Smooth muscle cell (in vitro differentiated cells): ENCODE data around the gene TXNDC11. TPM values are rescaled to one million over a fixed set of nuclear protein-coding genes. Genes with fewer than 3 reads are reported as not detected.

Experiments used
- DNase-seq: peaks from one replicate; lab custom pipeline; 2025; ENCODE audit not compliant: unreplicated experiment; lab: John Stamatoyannopoulos, UW
- H2AFZ ChIP-seq: fragments of 200-600 bp; sonication (generic); 2 replicates; pipeline ENCODE4 v1.6.0; 2016; ENCODE audit warnings: antibody characterized with exemption, low read depth, mild to moderate bottlenecking
- H3F3A ChIP-seq: fragments of 200-600 bp; sonication (generic); 2 replicates; pipeline ENCODE4 v1.6.0; 2017; ENCODE audit warnings: antibody characterized with exemption, low read depth
- H3K27ac ChIP-seq: fragments of 200-600 bp; sonication (generic); 2 replicates; pipeline ENCODE4 v1.5.1; 2016; ENCODE audit warnings: low read depth, mild to moderate bottlenecking
- H3K27me3 ChIP-seq: fragments of 200-600 bp; sonication (generic); 2 replicates; pipeline ENCODE4 v1.6.1; 2016; ENCODE audit warnings: low read depth, mild to moderate bottlenecking
- H3K36me3 ChIP-seq: fragments of 200-600 bp; sonication (generic); 2 replicates; pipeline ENCODE4 v1.5.1; 2016; ENCODE audit warnings: low read depth
- H3K4me1 ChIP-seq: fragments of 200-600 bp; sonication (generic); 2 replicates; pipeline ENCODE4 v1.5.1; 2016; ENCODE audit warnings: low read depth
- H3K4me2 ChIP-seq: fragments of 200-600 bp; sonication (generic); 2 replicates; pipeline ENCODE4 v1.6.0; 2016; ENCODE audit warnings: mild to moderate bottlenecking
- H3K4me3 ChIP-seq: fragments of 200-600 bp; sonication (generic); 2 replicates; pipeline ENCODE4 v1.5.1; 2016; ENCODE audit warnings: mild to moderate bottlenecking
- H3K79me2 ChIP-seq: fragments of 200-600 bp; sonication (generic); 2 replicates; pipeline ENCODE4 v1.6.0; 2016; ENCODE audit warnings: low read depth, mild to moderate bottlenecking
- H3K9ac ChIP-seq: fragments of 200-600 bp; sonication (generic); 2 replicates; pipeline ENCODE4 v1.6.0; 2016; ENCODE audit warnings: low read depth
- H3K9me3 ChIP-seq: fragments of 200-600 bp; sonication (generic); replicated peaks from 2 replicates; pipeline ENCODE4 v1.5.1; 2016; ENCODE audit warnings: low read depth
- H4K20me1 ChIP-seq: fragments of 200-600 bp; sonication (generic); 2 replicates; pipeline ENCODE4 v1.6.0; 2016; ENCODE audit warnings: low read depth
- WGBS: methylation state at CpG from one replicate; pipeline ENCODE4 v1.1.7; 2016; ENCODE audit warnings: low lambda C conversion rate; 5-methylcytosine and 5-hydroxymethylcytosine counted together
- polyA plus RNA-seq: library from polyadenylated mRNA; unstranded; fragments of >200 nt; fragmentation: Nextera tagmentation; extraction: Ambion mirVana; gene quantifications from 2 replicates; pipeline ENCODE4 v1.2.1, GENCODE V29; 2016
- total RNA-seq: library from RNA; depleted of rRNA; stranded (reverse); fragments of >200 nt; gene quantifications from 2 replicates; pipeline ENCODE4 v1.2.3, GENCODE V29; 2014
- TF ChIP-seq, protein P1 (sequence below): fragments of 200-600 bp; sonication (generic); IDR thresholded peaks from 2 replicates; pipeline ENCODE4 v1.5.1; 2017; ENCODE audit warnings: borderline replicate concordance, mild to moderate bottlenecking, antibody characterized with exemption; ENCODE audit not compliant: insufficient read depth, poor library complexity, severe bottlenecking

Gene TXNDC11
- total and polyA plus RNA-seq, 2 experiments from 2014 or later: 27.3 to 30.8 TPM

DNA sequence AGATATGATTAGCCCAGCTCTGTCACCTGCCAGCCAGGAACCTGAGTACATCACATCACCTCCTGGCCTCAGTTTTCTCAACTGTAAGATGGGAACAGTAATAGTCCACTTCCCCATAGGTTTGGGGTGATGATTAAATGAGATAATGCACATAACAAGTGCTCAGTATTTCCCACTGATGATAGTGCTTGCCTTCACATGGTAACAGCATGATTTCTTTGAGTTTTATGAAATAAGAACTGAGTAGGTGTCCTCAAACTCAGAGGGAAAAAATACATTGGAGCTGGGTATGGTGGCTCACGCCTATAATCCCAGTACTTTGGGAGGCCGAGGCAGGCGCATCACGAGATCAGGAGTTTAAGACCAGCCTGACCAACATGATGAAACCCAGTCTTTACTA is 104.5 kb downstream of the TXNDC11 start:
- H3K4me3 ChIP-seq: no peak overlapping the region
- no peaks in the 10 kb centered on the region for H3K36me3 ChIP-seq
- H2AFZ ChIP-seq: no peak overlapping the region
- no peaks in the 10 kb centered on the region for H3K79me2 ChIP-seq
- no peak overlapping the region for H3K9ac ChIP-seq
- H3K9me3 ChIP-seq: no peaks in the 10 kb centered on the region
- TF ChIP-seq, protein P1, sequence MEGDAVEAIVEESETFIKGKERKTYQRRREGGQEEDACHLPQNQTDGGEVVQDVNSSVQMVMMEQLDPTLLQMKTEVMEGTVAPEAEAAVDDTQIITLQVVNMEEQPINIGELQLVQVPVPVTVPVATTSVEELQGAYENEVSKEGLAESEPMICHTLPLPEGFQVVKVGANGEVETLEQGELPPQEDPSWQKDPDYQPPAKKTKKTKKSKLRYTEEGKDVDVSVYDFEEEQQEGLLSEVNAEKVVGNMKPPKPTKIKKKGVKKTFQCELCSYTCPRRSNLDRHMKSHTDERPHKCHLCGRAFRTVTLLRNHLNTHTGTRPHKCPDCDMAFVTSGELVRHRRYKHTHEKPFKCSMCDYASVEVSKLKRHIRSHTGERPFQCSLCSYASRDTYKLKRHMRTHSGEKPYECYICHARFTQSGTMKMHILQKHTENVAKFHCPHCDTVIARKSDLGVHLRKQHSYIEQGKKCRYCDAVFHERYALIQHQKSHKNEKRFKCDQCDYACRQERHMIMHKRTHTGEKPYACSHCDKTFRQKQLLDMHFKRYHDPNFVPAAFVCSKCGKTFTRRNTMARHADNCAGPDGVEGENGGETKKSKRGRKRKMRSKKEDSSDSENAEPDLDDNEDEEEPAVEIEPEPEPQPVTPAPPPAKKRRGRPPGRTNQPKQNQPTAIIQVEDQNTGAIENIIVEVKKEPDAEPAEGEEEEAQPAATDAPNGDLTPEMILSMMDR: no peak
- 87% methylated on average over 4 of the region's 4 CpGs for WGBS
- H3K27me3 ChIP-seq: no peaks in the 10 kb centered on the region
- no peak overlapping the region for H3K4me2 ChIP-seq
- H3K4me1 ChIP-seq: peaks cover 5% of the 10 kb centered on the region
- no peak overlapping the region for H3K27ac ChIP-seq
- no peak for DNase-seq
- H3F3A ChIP-seq: peaks cover 11% of the 10 kb centered on the region
- no peaks in the 10 kb centered on the region for H4K20me1 ChIP-seq

DNA sequence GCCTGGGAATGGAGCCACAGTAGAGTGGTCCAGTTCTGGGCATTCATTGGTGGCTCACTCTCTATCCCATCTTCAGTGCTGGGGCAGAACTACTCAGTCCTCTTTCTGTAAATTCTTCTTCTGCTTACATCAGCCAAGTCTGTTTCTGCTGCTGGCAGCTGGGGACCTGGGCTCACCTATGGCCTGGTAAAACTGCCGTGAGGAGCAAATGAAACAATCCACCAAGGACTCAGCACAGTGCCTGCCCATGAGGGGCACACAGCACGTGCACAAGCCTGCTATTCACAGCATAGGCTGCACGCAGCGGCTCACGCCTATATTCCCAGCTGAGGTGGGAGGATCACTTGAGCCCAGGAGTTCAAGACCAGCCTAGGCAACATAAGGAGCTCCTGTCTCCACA is 105.3 kb downstream of the TXNDC11 start:
- H3K4me2 ChIP-seq: no peak overlapping the region
- H3K27ac ChIP-seq: no peak overlapping the region
- peaks cover 11% of the 10 kb centered on the region for H3F3A ChIP-seq
- H2AFZ ChIP-seq: no peak overlapping the region
- TF ChIP-seq, protein P1: no peak
- no peaks in the 10 kb centered on the region for H3K9me3 ChIP-seq
- no peaks in the 10 kb centered on the region for H3K27me3 ChIP-seq
- no peaks in the 10 kb centered on the region for H3K36me3 ChIP-seq
- H3K4me1 ChIP-seq: peaks cover 13% of the 10 kb centered on the region
- DNase-seq: no peak
- H3K4me3 ChIP-seq: no peak overlapping the region
- H4K20me1 ChIP-seq: no peaks in the 10 kb centered on the region
- 77% methylated on average over 5 of the region's 5 CpGs for WGBS
- no peak overlapping the region for H3K9ac ChIP-seq
- H3K79me2 ChIP-seq: no peaks in the 10 kb centered on the region

DNA sequence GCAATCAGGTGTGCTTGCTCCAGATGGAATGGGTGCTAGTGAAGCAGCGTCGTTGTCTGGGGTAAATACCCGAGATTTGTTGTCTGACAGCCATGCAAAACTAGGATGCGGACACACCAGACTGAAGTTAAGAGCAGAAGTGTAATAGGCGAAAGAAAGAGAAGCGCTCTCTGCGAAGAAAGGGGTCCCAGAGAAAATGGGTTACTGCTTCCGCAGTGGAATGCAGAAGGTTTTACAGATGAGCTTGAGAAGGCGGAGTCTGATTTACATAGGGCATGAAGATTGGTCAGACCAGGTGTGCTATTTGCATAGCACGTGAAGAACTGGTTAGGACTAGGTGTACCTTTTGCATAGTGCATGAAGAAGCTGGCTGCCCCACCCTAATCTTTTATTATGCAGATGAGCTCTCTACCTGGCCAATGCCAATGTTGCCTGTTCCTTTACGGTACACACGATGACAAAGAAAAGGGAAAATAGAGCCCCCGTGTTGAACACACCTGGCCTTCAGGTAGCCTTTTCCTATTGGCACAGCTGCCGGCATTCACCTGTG is 106.4 kb downstream of the TXNDC11 start:
- Histone ChIP-seq H3K36me3 (no peaks in the 10 kb centered on the region), H2AFZ (no peak overlapping the region), H3F3A (peaks cover 11% of the 10 kb centered on the region), H3K27ac (no peak overlapping the region), H3K4me3 (no peak overlapping the region), H3K27me3 (no peaks in the 10 kb centered on the region), H3K4me1 (peaks cover 16% of the 10 kb centered on the region), H4K20me1 (no peaks in the 10 kb centered on the region), H3K79me2 (no peaks in the 10 kb centered on the region), H3K4me2 (no peak overlapping the region), H3K9me3 (no peaks in the 10 kb centered on the region), H3K9ac (no peak overlapping the region)
- 26% methylated on average over 14 of the region's 14 CpGs for WGBS
- TF ChIP-seq, protein P1: no peak
- no peak for DNase-seq

DNA sequence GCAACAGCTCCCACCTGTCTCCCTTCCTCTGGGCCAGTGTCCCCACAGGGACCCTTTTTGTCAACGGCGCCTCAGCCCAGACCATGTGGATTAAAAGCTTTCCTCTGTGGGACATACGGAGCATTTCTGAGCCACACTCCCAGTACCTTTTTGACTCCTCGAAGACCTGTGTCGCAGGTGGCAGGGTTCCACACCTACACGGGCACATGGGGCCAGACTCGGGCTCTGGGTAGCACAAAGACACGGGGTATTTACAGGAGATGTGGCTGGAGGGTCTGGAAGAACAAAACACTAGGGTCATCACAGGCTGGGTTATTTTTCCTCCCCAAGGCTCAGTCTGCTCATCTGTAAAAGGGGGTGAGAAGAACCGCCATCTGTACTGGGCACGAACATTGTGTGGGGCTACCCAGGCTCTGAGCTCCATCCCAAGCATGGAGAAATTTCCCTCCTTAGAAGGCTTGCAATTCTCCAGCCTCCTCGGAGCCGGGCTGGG is 106.9 kb downstream of the TXNDC11 start:
- Histone ChIP-seq H3K27ac (no peak overlapping the region), H3K4me2 (no peak overlapping the region), H3K4me1 (peaks cover 16% of the 10 kb centered on the region), H3K79me2 (no peaks in the 10 kb centered on the region), H4K20me1 (no peaks in the 10 kb centered on the region), H3F3A (peaks cover 6% of the 10 kb centered on the region), H2AFZ (no peak overlapping the region), H3K4me3 (no peak overlapping the region), H3K9ac (no peak overlapping the region), H3K9me3 (no peaks in the 10 kb centered on the region), H3K36me3 (no peaks in the 10 kb centered on the region), H3K27me3 (no peaks in the 10 kb centered on the region)
- TF ChIP-seq, protein P1: no peak
- DNase-seq: no peak
- 84% methylated on average over 12 of the region's 12 CpGs for WGBS
